Lower leg skin (tissue), 4 donors: Measurements from ENCODE around the gene ATP8B4. TPM values are rescaled to one million over a fixed set of nuclear protein-coding genes. Genes with fewer than 3 reads are reported as not detected.

Experiments used
- DNase-seq, 2 donors: peaks; one replicate each; pipeline ENCODE4 v3.0.0-alpha.2; 2019; ENCODE audit warnings: low spot score in 2 of 2
- H3K4me3 ChIP-seq: fragments of 200-600 bp; sonication (generic); 2 replicates; pipeline ENCODE4 v1.5.1; 2017; ENCODE audit warnings: mild to moderate bottlenecking, low read depth; ENCODE audit not compliant: poor library complexity, severe bottlenecking
- POLR2A ChIP-seq, 2 donors: fragments of 450-650 bp; IDR thresholded peaks; one replicate each; pipeline ENCODE4 v1.6.1; 2016 to 2017; ENCODE audit warnings: antibody characterized with exemption in 2 of 2, mild to moderate bottlenecking in 1 of 2, moderate library complexity in 1 of 2
- WGBS, 2 donors: methylation state at CpG; one replicate each; pipeline ENCODE4 v1.1.5; 2018; 5-methylcytosine and 5-hydroxymethylcytosine counted together
- intact Hi-C: fragments of 100-400 bp; cut with DNase I; formaldehyde crosslinking; loops from one replicate; pipeline ENCODE4 v1.15.0; 2023; ENCODE audit warnings: low total_unique reads
- total RNA-seq, 4 donors: library from RNA; depleted of rRNA; stranded (reverse); fragments of >200 nt; gene quantifications; one replicate each; pipeline ENCODE4 v1.1.0, GENCODE V29; 2016
- TF ChIP-seq, protein P1 (sequence below), 3 donors: fragments of 450-650 bp; IDR thresholded peaks; one replicate each; pipeline ENCODE4 v1.5.1; 2016; ENCODE audit warnings: antibody characterized with exemption in 3 of 3, mild to moderate bottlenecking in 3 of 3, moderate library complexity in 2 of 3

Gene ATP8B4
- total RNA-seq, 4 donors from 2014 or later: 1.9 to 6.3 (median 2.9) TPM

DNA sequence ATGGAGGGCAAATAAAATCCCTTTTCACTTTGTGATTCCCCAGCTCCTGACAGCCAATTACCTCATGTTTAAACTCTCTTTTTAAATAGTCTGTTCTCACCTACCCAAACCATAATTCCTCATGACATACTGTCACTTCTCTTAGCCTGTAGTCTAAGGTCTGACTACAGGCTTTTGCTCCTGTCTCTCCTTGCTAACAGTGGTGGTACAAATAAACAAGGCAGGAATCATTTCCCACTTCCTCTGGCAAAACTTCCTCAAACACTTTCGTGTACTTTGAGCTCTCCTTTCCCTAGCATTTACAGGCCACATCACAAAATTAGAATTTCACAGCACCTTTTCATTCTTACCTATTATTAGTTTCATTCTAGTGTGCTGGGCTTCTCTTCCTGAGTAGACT lies 51.8 kb downstream of the ATP8B4 start:
- no peak overlapping the region for H3K4me3 ChIP-seq
- 54 to 75% methylated on average over 1 of the region's 1 CpG for WGBS, 2 donors
- intact Hi-C loops: no loop called here
- TF ChIP-seq, protein P1, sequence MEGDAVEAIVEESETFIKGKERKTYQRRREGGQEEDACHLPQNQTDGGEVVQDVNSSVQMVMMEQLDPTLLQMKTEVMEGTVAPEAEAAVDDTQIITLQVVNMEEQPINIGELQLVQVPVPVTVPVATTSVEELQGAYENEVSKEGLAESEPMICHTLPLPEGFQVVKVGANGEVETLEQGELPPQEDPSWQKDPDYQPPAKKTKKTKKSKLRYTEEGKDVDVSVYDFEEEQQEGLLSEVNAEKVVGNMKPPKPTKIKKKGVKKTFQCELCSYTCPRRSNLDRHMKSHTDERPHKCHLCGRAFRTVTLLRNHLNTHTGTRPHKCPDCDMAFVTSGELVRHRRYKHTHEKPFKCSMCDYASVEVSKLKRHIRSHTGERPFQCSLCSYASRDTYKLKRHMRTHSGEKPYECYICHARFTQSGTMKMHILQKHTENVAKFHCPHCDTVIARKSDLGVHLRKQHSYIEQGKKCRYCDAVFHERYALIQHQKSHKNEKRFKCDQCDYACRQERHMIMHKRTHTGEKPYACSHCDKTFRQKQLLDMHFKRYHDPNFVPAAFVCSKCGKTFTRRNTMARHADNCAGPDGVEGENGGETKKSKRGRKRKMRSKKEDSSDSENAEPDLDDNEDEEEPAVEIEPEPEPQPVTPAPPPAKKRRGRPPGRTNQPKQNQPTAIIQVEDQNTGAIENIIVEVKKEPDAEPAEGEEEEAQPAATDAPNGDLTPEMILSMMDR (IDR thresholded peaks at IDR 0.05): no peak
- TF ChIP-seq POLR2A (IDR thresholded peaks at IDR 0.05): no peak
- no peak for DNase-seq

DNA sequence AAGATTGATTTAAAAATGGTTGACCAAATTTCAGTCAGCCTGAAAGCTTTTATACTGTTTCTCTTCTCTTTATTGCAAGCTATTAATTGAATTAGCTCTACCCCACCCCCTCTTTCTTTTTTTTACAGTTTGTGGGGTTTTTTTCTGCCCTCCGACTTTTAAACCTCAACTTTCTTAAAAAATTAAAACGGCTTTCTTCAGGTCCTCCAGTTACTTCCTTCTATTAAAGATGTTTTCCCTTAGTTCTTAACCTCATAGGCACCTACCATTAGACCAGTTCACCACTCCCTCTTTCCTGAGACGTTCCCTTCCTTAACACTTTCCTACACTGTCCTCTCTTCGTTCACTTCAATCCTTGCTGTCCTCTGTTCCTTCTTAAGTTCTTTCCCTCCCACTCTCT lies 52.4 kb downstream of the ATP8B4 start:
- no peak for DNase-seq
- 73 to 77% methylated on average over 4 of the region's 4 CpGs for WGBS, 2 donors
- no peak for TF ChIP-seq POLR2A (IDR thresholded peaks at IDR 0.05)
- no peak overlapping the region for H3K4me3 ChIP-seq
- intact Hi-C loops: no loop called here

DNA sequence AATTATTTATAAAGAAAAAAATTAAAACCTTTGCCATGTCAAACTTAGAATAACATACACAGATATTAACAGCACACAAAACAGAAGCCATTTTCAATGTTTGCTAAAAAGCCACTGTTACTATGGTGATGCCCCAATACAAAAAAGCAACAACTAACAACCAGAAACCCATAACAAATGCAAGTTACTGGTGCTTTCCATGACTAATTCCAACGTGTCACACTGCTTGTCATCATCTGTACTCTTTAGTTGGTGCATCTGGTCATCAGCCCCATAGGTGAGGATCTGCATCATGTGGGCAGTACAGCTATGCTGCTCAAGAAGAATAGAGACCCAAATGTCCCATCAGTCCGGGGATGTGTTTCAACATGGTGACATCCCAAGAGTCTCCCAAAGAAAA lies 52.8 kb downstream of the ATP8B4 start:
- intact Hi-C loops: no loop called here
- no peak for DNase-seq
- H3K4me3 ChIP-seq: no peak overlapping the region
- WGBS, 2 donors: 51 to 55% methylated on average over 2 of the region's 2 CpGs
- no peak for TF ChIP-seq POLR2A (IDR thresholded peaks at IDR 0.05)
- TF ChIP-seq, protein P1 (IDR thresholded peaks at IDR 0.05): no peak

DNA sequence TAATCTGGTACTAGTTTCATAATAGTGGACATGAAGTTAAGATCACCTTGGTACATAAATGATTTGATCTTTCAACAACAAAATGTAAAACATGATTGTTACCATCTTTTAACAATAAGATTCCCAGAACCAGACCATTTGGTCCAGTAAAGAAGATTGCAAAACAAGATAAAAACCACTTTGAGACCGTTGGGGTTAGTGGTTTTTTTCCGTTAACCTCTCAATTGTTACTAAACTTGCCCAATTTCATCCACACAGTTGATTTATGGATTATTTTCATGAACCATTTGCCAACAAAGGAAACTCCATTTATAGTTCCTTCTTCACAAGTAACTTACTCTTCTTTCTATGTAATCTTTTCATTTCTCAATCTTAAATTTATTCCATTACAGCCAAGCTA lies 53.8 kb downstream of the ATP8B4 start:
- no peak for TF ChIP-seq POLR2A (IDR thresholded peaks at IDR 0.05)
- TF ChIP-seq, protein P1 (IDR thresholded peaks at IDR 0.05): no peak
- intact Hi-C loops: no loop called here
- H3K4me3 ChIP-seq: no peak overlapping the region
- 41 to 44% methylated on average over 2 of the region's 2 CpGs for WGBS, 2 donors
- DNase-seq: no peak

DNA sequence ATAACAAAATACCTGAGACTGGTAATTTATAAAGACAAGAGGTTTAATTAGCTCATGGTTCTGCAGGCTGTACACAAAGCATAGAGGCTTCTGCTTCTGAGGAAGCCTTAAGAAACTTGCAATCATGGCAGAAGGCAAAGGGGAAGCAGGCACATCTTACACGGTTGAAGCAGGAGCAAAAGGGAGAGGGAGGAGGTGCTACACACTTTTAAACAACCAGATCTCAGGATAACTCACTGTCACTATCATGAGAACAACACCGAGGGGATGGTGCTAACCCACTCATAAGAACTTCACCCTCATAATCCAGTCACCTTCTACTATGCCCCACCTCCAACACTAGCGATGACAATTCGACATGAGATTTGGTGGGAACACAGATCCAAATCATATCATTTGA lies 54.4 kb downstream of the ATP8B4 start:
- 59 to 69% methylated on average over 4 of the region's 4 CpGs for WGBS, 2 donors
- H3K4me3 ChIP-seq: no peak overlapping the region
- no peak for TF ChIP-seq POLR2A (IDR thresholded peaks at IDR 0.05)
- no peak for DNase-seq
- intact Hi-C loops: no loop called here

DNA sequence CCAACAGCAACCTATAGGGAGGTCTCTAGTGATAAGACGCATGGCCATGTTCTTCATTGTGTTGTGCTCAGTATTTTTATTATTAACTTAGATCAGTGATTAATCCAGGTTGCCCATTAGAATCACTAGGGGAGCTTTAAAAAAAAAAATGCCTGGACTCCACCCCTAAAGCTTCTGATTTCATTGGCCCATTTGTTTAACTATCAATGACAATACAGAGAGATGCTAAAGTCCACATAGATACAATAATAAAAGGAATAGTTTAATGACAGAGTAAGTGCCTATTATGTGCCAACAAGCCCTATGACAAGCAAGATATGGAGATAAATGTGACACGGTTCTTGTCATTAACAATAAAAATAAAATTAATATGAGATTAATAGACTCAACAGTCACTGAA lies 55.8 kb downstream of the ATP8B4 start:
- WGBS, 2 donors: 84 to 86% methylated on average over 2 of the region's 2 CpGs
- TF ChIP-seq, protein P1 (IDR thresholded peaks at IDR 0.05): no peak
- no peak for TF ChIP-seq POLR2A (IDR thresholded peaks at IDR 0.05)
- intact Hi-C loops: no loop called here
- DNase-seq: no peak
- no peak overlapping the region for H3K4me3 ChIP-seq

DNA sequence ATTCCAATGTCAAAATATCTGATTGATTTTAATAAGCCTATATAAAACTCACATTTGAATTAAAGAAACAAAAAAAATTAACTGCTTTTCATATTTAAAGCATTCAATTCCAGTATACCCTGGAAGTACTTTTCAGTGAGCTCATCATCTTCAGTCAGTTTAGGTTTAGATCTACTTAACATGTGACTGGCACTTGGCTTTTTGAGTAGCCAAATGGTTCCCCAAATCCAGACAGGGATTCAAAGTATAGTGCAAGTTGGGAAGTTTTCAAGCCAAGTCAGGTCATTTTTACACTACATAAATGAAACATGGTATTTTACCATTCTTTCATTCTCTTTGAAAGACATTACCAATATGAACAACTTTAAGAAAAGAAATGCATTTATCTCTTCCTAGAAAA lies 57.5 kb downstream of the ATP8B4 start:
- H3K4me3 ChIP-seq: no peak overlapping the region
- intact Hi-C loops: no loop called here
- no peak for TF ChIP-seq POLR2A (IDR thresholded peaks at IDR 0.05)
- TF ChIP-seq, protein P1 (IDR thresholded peaks at IDR 0.05): no peak
- no peak for DNase-seq
